WTC11 (cell line): ENCODE results near the gene MSANTD1. TPM values are rescaled to one million over a fixed set of nuclear protein-coding genes. Genes with fewer than 3 reads are reported as not detected.

ENCODE experiments used
- ATAC-seq: fragments of 200-7000 bp; cut with Tn5 transposase; 2 replicates; pipeline ENCODE4 v1.10.0; 2021; ENCODE audit warnings: mild to moderate bottlenecking, moderate library complexity
- CTCF ChIA-PET: fragments of 300-600 bp; sonication (Branson Sonifier 250); formaldehyde crosslinking; loops from one replicate; lab custom pipeline; 2021; ENCODE audit warnings: antibody characterized with exemption; lab: Charles Lee
- POLR2A ChIA-PET: fragments of 350-600 bp; sonication (Branson Sonifier 250); formaldehyde crosslinking; loops from one replicate; lab custom pipeline; 2021; ENCODE audit warnings: antibody characterized with exemption; lab: Charles Lee
- DNase-seq: peaks from one replicate; pipeline ENCODE4 v3.0.0; 2021; ENCODE audit warnings: low spot score
- H3K27ac Mint-ChIP-seq: 2 replicates; pipeline ENCODE4 v1.8.0; 2021; ENCODE audit warnings: mixed read lengths
- H3K27me3 Mint-ChIP-seq: 2 replicates; pipeline ENCODE4 v1.8.0; 2021; ENCODE audit warnings: low read depth, mild to moderate bottlenecking, moderate library complexity, mixed read lengths
- H3K36me3 Mint-ChIP-seq: 2 replicates; pipeline ENCODE4 v1.8.0; 2021; ENCODE audit warnings: mixed read lengths
- H3K4me1 Mint-ChIP-seq: 2 replicates; pipeline ENCODE4 v1.8.0; 2022; ENCODE audit warnings: mixed read lengths
- H3K4me3 Mint-ChIP-seq: 2 replicates; pipeline ENCODE4 v1.8.0; 2021; ENCODE audit warnings: mild to moderate bottlenecking, moderate library complexity, mixed read lengths
- H3K9me3 Mint-ChIP-seq: 2 replicates; pipeline ENCODE4 v1.8.0; 2021; ENCODE audit warnings: mixed read lengths
- CREB1 ChIP-seq: sonication (generic); formaldehyde crosslinking; IDR thresholded peaks from 2 replicates; pipeline ENCODE4 v1.8.0; 2023; ENCODE audit warnings: mild to moderate bottlenecking, missing genetic modification reagents
- E2F5 ChIP-seq: sonication (generic); formaldehyde crosslinking; IDR thresholded peaks from 2 replicates; pipeline ENCODE4 v1.8.1; 2022; ENCODE audit warnings: mild to moderate bottlenecking, moderate library complexity, missing genetic modification reagents
- EMX1 ChIP-seq: fragments of 250-450 bp; sonication (Bioruptor Pico); IDR thresholded peaks from 2 replicates; pipeline ENCODE4 v1.8.0; 2021; ENCODE audit warnings: mild to moderate bottlenecking
- FOXJ3 ChIP-seq: sonication (generic); formaldehyde crosslinking; IDR thresholded peaks from 2 replicates; pipeline ENCODE4 v1.9.0; 2021; ENCODE audit warnings: missing genetic modification reagents, mild to moderate bottlenecking, borderline replicate concordance
- KAT7 ChIP-seq: sonication (generic); formaldehyde crosslinking; IDR thresholded peaks from 2 replicates; pipeline ENCODE4 v1.8.1; 2023; ENCODE audit warnings: missing genetic modification reagents, mild to moderate bottlenecking, borderline replicate concordance
- NFE2L1 ChIP-seq: sonication (generic); formaldehyde crosslinking; IDR thresholded peaks from 2 replicates; pipeline ENCODE4 v1.8.1; 2023; ENCODE audit warnings: missing genetic modification reagents
- SMAD4 ChIP-seq: sonication (generic); formaldehyde crosslinking; IDR thresholded peaks from 2 replicates; pipeline ENCODE4 v1.8.0; 2022; ENCODE audit warnings: mild to moderate bottlenecking, missing genetic modification reagents
- SOX15 ChIP-seq: fragments of 250-450 bp; sonication (Bioruptor Pico); IDR thresholded peaks from 2 replicates; pipeline ENCODE4 v1.9.0; 2021; ENCODE audit warnings: mild to moderate bottlenecking
- SP1 ChIP-seq: sonication (generic); formaldehyde crosslinking; conservative IDR thresholded peaks from 2 replicates; pipeline ENCODE4 v1.8.1; 2022; ENCODE audit warnings: missing genetic modification reagents
- TP53 ChIP-seq: sonication (generic); formaldehyde crosslinking; IDR thresholded peaks from 2 replicates; pipeline ENCODE4 v1.8.1; 2023; ENCODE audit warnings: mild to moderate bottlenecking, missing genetic modification reagents
- ZNF138 ChIP-seq: sonication (generic); formaldehyde crosslinking; conservative IDR thresholded peaks from 2 replicates; pipeline ENCODE4 v1.8.1; 2022; ENCODE audit warnings: mild to moderate bottlenecking, moderate library complexity, missing genetic modification reagents
- ZNF263 ChIP-seq: sonication (generic); formaldehyde crosslinking; IDR thresholded peaks from 2 replicates; pipeline ENCODE4 v1.8.1; 2022; ENCODE audit warnings: low read depth, mild to moderate bottlenecking, moderate library complexity, missing genetic modification reagents
- ZNF671 ChIP-seq: fragments of 250-450 bp; sonication (Bioruptor Pico); IDR thresholded peaks from 2 replicates; pipeline ENCODE4 v1.8.0; 2021; ENCODE audit warnings: mild to moderate bottlenecking
- total RNA-seq: library from RNA; stranded (reverse); gene quantifications from 3 replicates; pipeline ENCODE4 v1.2.3, GENCODE V29; 2021
- TF ChIP-seq, protein P1 (sequence below): fragments of 250-450 bp; sonication (Bioruptor Pico); IDR thresholded peaks from 2 replicates; pipeline ENCODE4 v1.9.0; 2021; ENCODE audit warnings: mild to moderate bottlenecking
- TF ChIP-seq, protein P2 (sequence below): fragments of 250-450 bp; sonication (Bioruptor Pico); IDR thresholded peaks from 2 replicates; pipeline ENCODE4 v1.9.0; 2021; ENCODE audit warnings: mild to moderate bottlenecking
- TF ChIP-seq, protein P3 (sequence below): sonication (generic); formaldehyde crosslinking; IDR thresholded peaks from 2 replicates; pipeline ENCODE4 v1.8.1; 2023; ENCODE audit warnings: mild to moderate bottlenecking, missing genetic modification reagents
- TF ChIP-seq, protein P4 (sequence below): sonication (generic); formaldehyde crosslinking; IDR thresholded peaks from 2 replicates; pipeline ENCODE4 v1.8.1; 2023; ENCODE audit warnings: mild to moderate bottlenecking, missing genetic modification reagents, moderate library complexity

Gene MSANTD1
- total RNA-seq, 1 experiment from 2014 or later = 0.98 TPM

- TF ChIP-seq E2F5 (no peak), SOX15 (no peak)
Observed at GRCh38 chr4:3247399-3248177, 1.4 kb upstream of the MSANTD1 start (continued).

- ATAC-seq (no peak), DNase-seq (no peak)
- Mint-ChIP-seq H3K36me3 (no peaks in the 10 kb centered on the region), H3K9me3 (no peaks in the 10 kb centered on the region), H3K27me3 (no peaks in the 10 kb centered on the region), H3K27ac (no peak overlapping the region), H3K4me1 (peaks cover 10% of the 10 kb centered on the region), H3K4me3 (no peak overlapping the region)
- ChIA-PET POLR2A (no interaction called here), CTCF (interaction anchor here (1.4 to 2.2 kb wide), 3 partner anchors 15 to 233 kb away, joined by 3 to 11 read pairs (median 8); no protein-coding TSS in a partner anchor)
- TF ChIP-seq, protein P1, sequence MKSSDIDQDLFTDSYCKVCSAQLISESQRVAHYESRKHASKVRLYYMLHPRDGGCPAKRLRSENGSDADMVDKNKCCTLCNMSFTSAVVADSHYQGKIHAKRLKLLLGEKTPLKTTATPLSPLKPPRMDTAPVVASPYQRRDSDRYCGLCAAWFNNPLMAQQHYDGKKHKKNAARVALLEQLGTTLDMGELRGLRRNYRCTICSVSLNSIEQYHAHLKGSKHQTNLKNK = no peak
- TF ChIP-seq FOXJ3 = no peak
- no peak for TF ChIP-seq KAT7
- no peak for TF ChIP-seq SOX15
- TF ChIP-seq, protein P2, sequence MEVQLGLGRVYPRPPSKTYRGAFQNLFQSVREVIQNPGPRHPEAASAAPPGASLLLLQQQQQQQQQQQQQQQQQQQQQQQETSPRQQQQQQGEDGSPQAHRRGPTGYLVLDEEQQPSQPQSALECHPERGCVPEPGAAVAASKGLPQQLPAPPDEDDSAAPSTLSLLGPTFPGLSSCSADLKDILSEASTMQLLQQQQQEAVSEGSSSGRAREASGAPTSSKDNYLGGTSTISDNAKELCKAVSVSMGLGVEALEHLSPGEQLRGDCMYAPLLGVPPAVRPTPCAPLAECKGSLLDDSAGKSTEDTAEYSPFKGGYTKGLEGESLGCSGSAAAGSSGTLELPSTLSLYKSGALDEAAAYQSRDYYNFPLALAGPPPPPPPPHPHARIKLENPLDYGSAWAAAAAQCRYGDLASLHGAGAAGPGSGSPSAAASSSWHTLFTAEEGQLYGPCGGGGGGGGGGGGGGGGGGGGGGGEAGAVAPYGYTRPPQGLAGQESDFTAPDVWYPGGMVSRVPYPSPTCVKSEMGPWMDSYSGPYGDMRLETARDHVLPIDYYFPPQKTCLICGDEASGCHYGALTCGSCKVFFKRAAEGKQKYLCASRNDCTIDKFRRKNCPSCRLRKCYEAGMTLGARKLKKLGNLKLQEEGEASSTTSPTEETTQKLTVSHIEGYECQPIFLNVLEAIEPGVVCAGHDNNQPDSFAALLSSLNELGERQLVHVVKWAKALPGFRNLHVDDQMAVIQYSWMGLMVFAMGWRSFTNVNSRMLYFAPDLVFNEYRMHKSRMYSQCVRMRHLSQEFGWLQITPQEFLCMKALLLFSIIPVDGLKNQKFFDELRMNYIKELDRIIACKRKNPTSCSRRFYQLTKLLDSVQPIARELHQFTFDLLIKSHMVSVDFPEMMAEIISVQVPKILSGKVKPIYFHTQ (CRISPR knock-in tag) = no peak
- TF ChIP-seq EMX1 (CRISPR knock-in tag) = no peak
- no peak for TF ChIP-seq TP53 (CRISPR knock-in tag)
- no peak for TF ChIP-seq ZNF138 (CRISPR knock-in tag)
- TF ChIP-seq NFE2L1 (CRISPR knock-in tag) = no peak
- TF ChIP-seq, protein P3, sequence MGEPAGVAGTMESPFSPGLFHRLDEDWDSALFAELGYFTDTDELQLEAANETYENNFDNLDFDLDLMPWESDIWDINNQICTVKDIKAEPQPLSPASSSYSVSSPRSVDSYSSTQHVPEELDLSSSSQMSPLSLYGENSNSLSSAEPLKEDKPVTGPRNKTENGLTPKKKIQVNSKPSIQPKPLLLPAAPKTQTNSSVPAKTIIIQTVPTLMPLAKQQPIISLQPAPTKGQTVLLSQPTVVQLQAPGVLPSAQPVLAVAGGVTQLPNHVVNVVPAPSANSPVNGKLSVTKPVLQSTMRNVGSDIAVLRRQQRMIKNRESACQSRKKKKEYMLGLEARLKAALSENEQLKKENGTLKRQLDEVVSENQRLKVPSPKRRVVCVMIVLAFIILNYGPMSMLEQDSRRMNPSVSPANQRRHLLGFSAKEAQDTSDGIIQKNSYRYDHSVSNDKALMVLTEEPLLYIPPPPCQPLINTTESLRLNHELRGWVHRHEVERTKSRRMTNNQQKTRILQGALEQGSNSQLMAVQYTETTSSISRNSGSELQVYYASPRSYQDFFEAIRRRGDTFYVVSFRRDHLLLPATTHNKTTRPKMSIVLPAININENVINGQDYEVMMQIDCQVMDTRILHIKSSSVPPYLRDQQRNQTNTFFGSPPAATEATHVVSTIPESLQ (CRISPR knock-in tag) = no peak
- TF ChIP-seq SMAD4 = no peak
- no peak for TF ChIP-seq ZNF263
- no peak for TF ChIP-seq ZNF671 (CRISPR knock-in tag)
- TF ChIP-seq CREB1 = no peak
Observed at GRCh38 chr4:3248178-3248480, 830 bp upstream of the MSANTD1 start.

- DNase-seq (no peak), ATAC-seq (no peak)
- TF ChIP-seq SP1 = 0 out of 2 replicates have a peak, but pooled peaks have one; percentile 15
- TF ChIP-seq, protein P4, sequence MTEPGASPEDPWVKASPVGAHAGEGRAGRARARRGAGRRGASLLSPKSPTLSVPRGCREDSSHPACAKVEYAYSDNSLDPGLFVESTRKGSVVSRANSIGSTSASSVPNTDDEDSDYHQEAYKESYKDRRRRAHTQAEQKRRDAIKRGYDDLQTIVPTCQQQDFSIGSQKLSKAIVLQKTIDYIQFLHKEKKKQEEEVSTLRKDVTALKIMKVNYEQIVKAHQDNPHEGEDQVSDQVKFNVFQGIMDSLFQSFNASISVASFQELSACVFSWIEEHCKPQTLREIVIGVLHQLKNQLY = no peak
- H3K9me3 Mint-ChIP-seq = no peaks in the 10 kb centered on the region
- no peak overlapping the region for H3K27ac Mint-ChIP-seq
- H3K4me1 Mint-ChIP-seq = peaks cover 6% of the 10 kb centered on the region; the same call in 1 of the 2 replicates
- no peaks in the 10 kb centered on the region for H3K27me3 Mint-ChIP-seq
- ChIA-PET POLR2A (no interaction called here), CTCF (interaction anchor here (1.0 to 2.2 kb wide), 6 partner anchors 69 to 231 kb away, joined by 3 to 11 read pairs (median 7); no protein-coding TSS in a partner anchor)
- H3K36me3 Mint-ChIP-seq = no peaks in the 10 kb centered on the region
- no peak overlapping the region for H3K4me3 Mint-ChIP-seq
Observed at GRCh38 chr4:3249711-3250437, 915 bp downstream of the MSANTD1 start.
